Ovary (tissue), 3 donors: Measurements from ENCODE around the gene CNTFR.

Experiments
- EP300 ChIP-seq: sonication (generic); formaldehyde crosslinking; IDR thresholded peaks from one replicate; pipeline ENCODE4 v1.6.1; 2017; ENCODE audit warnings: antibody characterized with exemption
- POLR2A ChIP-seq: fragments of 450-650 bp; IDR thresholded peaks from one replicate; pipeline ENCODE4 v1.6.1; 2017; ENCODE audit warnings: antibody characterized with exemption, mild to moderate bottlenecking, moderate library complexity
- TF ChIP-seq, protein P1 (sequence below), 3 donors: fragments of 450-650 bp in 2 of 3; fragments of 200-600 bp in 1 of 3; IDR thresholded peaks; one replicate each; pipeline versions ENCODE4 v1.5.1 to v1.8.0; 2016 to 2022; ENCODE audit warnings: antibody characterized with exemption in 3 of 3, mild to moderate bottlenecking in 1 of 3
- donor health status: DM: no; HTN: no; CAD: no.

DNA sequence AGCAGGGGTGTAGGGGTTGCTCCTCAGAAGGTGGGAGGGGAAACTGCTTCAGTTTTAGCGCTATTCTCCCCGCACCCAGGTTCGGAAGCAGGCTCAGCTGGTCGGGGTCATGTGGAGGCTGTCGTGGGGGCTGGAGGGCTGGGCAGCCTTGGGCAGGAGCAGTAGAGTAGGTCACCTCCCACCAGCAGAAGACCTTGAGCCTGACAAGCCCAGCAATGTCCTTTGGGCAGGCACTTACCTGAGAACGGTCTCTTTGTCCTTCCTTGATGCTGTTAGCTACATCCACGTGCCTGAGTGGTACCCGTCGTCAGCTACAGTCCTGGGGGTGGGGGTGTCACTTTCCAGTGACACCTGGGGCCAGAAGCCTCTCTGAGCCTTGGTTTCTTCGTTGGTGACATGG is 87.1 kb downstream of the CNTFR start:
- TF ChIP-seq, protein P1, sequence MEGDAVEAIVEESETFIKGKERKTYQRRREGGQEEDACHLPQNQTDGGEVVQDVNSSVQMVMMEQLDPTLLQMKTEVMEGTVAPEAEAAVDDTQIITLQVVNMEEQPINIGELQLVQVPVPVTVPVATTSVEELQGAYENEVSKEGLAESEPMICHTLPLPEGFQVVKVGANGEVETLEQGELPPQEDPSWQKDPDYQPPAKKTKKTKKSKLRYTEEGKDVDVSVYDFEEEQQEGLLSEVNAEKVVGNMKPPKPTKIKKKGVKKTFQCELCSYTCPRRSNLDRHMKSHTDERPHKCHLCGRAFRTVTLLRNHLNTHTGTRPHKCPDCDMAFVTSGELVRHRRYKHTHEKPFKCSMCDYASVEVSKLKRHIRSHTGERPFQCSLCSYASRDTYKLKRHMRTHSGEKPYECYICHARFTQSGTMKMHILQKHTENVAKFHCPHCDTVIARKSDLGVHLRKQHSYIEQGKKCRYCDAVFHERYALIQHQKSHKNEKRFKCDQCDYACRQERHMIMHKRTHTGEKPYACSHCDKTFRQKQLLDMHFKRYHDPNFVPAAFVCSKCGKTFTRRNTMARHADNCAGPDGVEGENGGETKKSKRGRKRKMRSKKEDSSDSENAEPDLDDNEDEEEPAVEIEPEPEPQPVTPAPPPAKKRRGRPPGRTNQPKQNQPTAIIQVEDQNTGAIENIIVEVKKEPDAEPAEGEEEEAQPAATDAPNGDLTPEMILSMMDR (IDR thresholded peaks at IDR 0.05) = no peak
- TF ChIP-seq POLR2A (no peak), EP300 (no peak)
